Upper lobe of left lung (tissue), 4 donors: ENCODE measurements around the gene IQCM.

Experiments used
- EP300 ChIP-seq, 4 donors: sonication (generic); formaldehyde crosslinking; IDR thresholded peaks; one replicate each; pipeline ENCODE4 v1.5.1; 2017; ENCODE audit warnings: antibody characterized with exemption in 4 of 4, control low read depth in 2 of 4
- TF ChIP-seq, protein P1 (sequence below), 6 experiments: fragments of 450-650 bp in 4 of 6; fragments of 200-600 bp in 2 of 6; sonication (generic) in 2 of 6; IDR thresholded peaks; one replicate each; pipeline ENCODE4 v1.5.1; 2016 to 2019; ENCODE audit warnings: antibody characterized with exemption in 6 of 6

DNA sequence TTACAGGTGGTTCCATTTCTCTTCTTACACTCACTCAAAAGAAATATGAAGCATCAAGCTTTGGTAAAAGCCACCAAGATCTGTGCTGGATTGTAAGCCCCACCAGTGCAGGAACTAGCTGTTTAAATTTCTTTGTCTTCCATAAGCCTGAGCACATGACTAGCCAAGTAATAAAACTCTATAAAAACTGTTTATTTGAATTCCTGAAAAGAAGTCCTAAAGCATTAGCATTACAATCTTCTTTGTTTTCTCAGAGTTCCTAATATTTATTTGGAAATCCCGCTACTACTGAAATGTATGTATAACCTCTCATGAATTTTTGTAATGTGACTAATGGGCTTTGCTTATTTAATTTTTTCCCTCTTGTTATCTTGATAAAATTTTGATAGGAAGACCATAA is 65.9 kb downstream of the IQCM start:
- TF ChIP-seq, protein P1, sequence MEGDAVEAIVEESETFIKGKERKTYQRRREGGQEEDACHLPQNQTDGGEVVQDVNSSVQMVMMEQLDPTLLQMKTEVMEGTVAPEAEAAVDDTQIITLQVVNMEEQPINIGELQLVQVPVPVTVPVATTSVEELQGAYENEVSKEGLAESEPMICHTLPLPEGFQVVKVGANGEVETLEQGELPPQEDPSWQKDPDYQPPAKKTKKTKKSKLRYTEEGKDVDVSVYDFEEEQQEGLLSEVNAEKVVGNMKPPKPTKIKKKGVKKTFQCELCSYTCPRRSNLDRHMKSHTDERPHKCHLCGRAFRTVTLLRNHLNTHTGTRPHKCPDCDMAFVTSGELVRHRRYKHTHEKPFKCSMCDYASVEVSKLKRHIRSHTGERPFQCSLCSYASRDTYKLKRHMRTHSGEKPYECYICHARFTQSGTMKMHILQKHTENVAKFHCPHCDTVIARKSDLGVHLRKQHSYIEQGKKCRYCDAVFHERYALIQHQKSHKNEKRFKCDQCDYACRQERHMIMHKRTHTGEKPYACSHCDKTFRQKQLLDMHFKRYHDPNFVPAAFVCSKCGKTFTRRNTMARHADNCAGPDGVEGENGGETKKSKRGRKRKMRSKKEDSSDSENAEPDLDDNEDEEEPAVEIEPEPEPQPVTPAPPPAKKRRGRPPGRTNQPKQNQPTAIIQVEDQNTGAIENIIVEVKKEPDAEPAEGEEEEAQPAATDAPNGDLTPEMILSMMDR (IDR thresholded peaks at IDR 0.05): no peak
- no peak for TF ChIP-seq EP300 (IDR thresholded peaks at IDR 0.05)
